IPS DF 19.7 (cell line): ENCODE results near the gene GATAD2A.

Source experiments
- DNase-seq: peaks from one replicate; pipeline ENCODE4 v3.0.0-alpha.2; 2013; ENCODE audit warnings: low read depth, low spot score

The GATAD2A gene

DNA sequence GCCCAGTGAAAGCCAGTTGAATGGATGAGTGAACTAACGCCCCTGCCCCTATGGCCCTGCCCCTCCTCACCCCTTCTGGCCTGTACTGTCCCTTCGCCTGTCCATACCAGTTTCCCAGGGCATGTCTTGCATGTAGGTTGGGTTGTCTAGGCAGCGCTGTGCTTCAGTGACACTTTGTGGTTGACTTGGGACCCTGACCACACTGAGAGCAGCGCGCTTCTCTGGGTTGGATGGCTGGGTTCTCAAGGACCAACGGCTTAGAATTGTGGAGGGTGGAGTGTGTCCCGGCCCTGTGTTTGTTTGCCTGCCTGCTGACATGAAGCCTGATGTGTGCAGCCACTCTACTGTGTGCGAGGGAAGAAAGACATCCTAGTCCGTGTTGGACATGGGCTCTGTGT, 15.8 kb downstream of the GATAD2A start:
- no peak for DNase-seq

DNA sequence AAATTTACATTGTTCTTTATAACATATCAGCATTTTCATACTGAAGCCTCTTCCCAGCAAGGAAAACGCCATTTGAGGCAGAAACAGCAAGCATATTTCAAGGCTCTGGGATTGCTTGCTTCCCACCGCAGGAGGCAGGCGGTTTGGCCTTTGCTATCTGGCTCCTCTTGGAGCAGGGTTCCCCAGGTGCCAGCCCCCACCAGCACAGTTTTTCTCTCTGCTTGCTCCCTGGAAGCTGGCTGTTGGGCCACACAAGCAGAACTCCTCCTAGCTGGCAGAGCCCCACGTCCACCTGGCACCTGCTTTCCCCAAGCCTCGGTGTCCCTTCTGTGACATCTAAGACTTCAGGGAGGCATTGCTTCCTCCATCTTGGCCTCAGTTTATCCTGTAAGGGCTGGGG, 16.7 kb downstream of the GATAD2A start:
- DNase-seq, result no peak

DNA sequence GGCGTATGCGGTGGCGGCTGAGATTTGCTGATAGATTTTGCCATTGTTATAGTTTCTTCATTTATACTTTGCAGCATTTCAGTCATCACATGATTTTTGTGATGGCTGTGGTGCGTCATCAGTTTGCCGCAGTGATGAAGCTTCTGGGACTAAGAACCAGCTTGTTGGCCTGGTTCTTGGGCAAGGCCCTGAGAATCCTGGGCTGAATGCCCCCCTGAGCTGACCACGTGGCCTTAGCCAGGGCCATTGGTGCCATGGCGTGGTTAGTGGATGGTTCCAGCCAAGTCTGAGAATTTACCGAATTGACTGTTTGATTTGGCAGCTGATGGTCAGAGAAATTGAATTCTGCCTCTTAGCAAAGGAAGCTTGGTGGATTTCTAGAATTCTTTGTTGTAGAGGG, 17.8 kb downstream of the GATAD2A start:
- DNase-seq, result no peak

DNA sequence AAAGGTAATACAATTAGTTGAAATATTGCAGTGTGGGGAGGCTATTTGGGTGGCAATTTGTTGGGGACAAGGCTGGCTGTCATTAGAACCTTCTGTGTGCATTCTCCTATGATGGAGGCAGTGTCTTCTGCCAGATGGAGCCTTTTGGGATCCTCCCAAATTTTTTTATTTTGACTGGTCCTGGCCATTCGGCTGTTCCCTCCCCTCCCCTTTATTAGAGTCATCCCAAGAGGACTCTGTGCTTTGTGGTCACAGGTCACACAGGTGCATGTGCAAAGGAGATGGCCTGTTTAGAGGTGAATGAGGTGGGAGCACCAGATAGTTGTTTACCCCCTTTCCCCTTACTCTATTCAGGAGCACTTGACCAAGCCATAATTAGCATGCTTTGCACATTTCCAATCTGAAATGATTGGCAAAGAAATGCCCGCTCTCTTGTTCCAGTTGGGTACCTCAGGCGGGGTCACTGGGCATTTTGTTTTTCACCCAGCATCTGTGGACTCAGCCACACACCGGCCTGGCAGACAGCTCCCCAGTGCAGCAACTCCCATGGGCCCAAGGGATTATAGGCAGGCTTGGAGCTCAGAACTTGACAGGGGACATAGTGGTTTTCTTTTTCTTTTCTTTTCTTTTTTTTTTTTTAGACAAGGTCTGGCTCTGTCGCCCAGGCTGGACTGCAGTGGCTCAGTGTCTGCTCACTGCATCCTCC, 19.8 kb downstream of the GATAD2A start:
- DNase-seq, result no peak

DNA sequence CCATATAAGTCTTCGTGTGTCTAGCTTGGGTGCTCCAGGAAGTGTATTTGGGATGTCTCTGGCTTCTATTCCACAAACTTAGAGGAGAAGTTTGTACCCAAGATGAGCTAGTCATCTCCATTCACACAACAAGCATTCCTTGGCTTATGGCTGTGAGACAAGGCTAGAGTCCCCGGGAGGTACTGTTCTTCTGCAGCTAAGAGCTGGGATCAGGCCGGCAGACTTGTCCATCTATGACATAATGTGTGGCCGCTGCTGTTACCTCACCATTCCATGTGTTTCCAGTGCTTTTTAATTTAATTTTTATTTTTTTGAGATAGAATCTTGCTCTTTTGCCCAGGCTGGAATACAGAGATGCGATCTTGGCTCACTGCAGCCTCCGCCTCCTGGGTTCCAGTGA, 20.7 kb downstream of the GATAD2A start:
- no peak for DNase-seq

DNA sequence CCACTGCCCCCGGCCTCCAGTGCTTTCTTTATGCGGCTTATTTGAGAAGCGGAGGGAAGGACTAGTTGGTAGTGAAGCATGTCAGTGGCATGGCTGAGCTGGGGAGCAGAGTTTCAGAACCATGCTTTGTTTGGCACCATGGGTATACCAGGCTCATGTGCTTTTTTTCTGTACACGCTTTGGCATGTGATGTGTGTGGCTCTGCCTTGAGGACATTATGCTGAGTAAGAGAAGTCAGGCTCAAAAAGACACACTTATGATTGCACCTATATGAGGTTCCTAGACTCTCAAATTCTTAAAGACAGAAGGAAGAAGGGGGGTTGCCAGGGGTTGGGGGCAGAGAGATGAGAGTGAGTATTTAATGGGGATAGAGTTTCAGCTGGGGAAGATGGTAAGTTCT, 21.3 kb downstream of the GATAD2A start:
- no peak for DNase-seq

DNA sequence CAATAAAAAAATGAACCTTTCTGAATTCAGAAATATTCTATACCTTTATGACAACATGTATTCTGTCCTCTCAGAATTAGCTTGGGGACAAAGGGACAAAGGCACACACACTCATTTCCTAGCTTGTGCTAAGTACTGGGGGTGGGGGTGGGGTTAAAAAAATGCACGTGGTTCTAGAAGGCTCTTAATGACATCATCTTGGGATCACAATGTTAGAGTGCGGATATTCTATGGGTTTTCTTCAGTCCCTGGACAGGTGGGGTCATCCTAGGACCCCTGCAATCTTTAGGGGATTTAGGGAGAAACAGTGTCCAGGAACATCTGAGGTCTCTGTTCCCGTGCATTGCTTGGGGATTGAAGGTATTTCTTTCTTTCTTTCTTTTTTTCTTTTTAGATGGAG, 21.8 kb downstream of the GATAD2A start:
- no peak for DNase-seq

DNA sequence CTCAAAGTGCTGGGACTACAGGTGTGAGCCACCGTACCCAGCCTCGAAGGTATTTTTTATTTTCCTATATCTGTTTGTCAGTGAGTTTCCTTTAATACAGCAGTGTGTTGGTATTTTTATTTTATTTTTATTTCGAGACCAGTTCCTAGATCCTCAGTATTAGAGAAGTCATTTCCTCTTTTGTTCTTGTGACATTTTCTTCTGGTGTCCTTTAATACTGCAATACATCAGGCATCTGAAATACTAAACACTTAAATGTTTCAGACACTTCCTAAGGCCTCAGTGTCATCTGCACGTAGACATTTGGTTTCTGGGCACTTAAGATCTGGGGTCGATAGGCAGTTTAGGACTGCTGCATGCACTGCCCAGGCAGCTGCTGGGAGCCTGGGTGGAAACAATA, 22.5 kb downstream of the GATAD2A start:
- DNase-seq, result no peak

GRCh38 chr19:19428746-19429145, 23.3 kb downstream of the GATAD2A start:
- no peak for DNase-seq

DNA sequence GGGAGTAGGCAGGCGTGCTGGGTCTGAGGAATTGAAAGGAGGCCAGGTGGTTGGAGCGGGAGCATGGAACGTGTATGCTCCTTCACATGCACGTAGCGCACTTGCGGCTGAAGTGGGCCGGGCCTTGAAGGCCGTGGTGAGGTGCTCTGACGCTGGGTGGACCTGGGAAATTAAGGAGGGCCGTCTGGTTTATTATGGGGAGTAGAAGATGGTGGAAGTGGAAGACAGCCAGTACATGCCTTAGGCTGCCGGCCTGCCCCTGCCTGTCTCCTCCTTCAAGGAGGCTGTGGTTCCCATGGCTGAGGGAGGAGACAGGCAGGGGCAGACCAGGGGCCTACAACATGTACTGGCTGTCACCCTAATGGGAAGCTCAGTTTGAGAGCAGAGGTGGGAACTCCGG, 23.9 kb downstream of the GATAD2A start:
- DNase-seq, result no peak

- DNase-seq, result no peak
Measured at GRCh38 chr19:19432732-19433131, 27.3 kb downstream of the GATAD2A start.

DNA sequence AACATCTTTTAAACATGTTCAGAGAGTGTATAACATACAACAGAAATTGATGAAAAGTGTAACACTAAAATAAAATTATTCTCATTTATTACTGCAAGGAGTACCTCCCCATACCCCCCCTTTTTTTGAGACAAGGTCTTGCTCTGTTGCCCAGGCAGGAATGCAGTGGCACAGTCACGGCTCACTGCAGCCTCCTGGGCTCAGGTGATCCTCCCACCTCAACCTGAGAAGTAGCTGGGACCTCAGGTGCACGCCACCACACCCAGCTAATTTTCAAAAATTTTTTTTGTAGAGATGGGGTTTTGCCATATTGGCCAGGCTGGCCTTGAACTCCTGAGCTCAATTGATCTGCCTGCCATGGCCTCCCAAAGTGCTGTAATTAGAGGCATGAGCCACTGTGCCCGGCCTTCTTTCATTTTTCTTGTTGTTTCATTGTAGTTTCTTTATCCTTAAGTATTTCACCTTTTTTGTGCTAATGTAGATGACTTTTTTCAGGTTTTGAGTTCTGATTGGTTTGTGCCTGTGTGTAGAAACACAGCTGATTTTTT, 28.3 kb downstream of the GATAD2A start:
- no peak for DNase-seq

- DNase-seq, result no peak
Measured at GRCh38 chr19:19434483-19435045, 29.1 kb downstream of the GATAD2A start.

DNA sequence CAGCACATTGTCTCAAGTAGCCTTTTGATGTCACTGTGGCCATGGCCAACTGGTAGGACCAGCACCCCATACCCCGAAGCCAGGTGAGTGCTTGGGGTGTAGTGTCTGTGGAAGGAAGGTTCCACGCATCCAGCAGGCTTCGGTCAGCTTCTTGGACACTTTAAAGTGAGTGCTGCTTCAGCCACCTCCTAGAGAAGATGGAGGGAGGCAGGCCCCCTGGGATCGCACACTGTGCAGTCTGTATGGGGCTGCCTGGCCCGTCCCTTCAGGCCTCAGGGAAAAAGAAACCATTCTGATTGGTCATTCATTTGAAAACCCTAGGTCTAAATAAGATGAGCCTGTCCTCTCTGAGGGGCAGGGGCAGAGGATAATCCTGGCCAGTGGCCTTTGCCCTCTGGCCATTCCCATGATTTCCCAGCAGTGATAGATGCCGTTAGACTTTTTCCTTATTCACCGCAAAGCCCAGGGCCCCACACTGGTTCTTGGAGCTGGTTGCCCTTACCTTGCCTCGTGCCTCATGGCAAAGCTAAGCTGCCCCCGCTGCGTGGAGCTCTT, 30.7 kb downstream of the GATAD2A start:
- DNase-seq, result no peak

DNA sequence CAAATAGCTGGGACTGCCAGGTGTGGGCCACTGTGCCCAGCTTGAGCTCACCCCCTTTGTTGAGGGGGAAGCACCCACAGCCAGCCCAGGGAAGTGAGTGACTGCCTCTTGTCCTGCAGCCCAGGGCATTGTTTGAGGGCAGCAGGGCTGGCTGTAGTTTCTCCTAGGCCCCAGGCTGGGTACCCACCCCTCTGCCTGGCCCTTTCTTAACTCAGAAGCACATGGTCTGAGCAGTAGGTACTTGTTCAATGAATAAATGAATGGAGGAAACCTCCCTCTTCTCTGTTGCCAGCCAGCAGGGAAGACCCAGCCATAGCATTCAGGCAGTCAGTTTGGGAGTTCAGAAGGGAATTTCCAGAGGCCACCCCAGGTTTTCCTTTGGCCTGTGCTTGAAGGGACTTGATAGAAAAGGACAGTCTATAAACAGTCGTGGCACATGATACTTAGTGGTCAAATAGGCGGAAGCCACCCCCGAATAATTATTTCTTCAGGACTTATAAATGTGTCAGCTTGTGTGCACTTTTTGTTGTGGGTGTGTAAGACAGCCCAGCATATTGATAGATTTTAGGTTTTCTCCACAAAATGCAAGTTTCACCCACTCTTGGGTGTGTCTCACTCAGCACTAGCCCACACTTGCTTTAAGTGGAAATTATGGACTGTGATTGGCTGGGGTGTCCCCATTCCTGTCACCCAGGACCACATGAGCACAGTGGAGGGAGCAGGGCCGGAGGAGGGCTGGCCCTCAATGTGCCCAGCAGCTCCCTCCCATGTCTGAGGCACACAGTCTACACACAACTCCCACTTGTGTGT, 33.1 kb downstream of the GATAD2A start:
- no peak for DNase-seq

GRCh38 chr19:19439176-19439482, 33.7 kb downstream of the GATAD2A start:
- no peak for DNase-seq

DNA sequence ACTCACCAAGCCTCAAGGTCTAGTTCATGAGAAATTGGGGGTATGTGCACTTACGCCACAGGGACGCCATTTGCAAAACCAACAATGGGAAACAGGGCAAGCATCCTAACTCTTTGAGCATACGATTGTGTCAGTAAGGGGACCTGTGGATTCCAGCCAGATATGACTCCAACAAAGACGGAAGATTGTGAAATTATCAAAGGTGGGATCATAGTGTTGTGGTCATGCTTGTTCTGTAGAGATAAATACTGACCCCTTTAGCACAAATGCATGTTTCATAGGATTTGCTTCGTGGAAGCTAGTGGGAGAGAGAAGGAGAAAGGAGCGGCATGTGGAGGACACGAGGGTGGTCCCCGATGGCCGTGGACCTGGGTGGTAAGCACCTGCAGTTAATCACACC, 37.8 kb downstream of the GATAD2A start:
- DNase-seq, result no peak

DNA sequence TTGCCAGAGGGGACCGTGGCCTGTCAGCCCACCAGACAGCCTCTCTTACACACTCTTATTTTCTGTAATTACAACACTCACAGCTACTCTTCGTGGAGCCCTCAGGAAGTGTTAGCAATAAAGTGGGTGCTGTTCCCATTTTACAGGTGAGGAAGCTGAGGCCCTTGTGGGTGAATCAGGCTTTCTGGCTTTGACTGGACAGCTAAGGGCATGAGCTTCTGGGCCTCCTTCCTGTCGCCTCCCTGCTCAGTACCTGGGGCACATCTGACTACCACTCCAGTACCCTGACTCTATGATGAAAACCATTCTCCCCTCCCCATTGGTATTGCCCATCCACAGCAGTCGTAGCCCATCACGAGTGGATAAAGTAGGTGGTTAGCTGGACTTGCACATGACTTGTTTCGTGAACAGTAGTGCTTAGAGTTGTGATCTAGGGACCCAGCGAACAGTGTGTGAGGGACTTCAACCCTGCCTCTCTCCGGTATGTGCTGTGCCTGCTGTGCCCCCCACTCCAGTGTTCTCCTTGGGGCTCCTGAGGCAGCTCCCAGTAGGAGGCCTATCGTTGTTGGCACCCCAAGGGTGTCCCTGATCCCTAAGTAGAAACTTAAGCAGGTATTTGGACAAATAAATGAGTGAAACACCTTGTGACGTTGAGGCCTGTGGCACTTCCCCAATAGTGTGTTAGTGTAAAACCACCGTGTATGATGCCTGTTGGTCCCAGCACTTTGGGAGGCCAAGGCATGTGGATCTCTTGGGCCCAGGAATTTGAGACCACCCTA, 38.6 kb downstream of the GATAD2A start:
- DNase-seq, result no peak

DNA sequence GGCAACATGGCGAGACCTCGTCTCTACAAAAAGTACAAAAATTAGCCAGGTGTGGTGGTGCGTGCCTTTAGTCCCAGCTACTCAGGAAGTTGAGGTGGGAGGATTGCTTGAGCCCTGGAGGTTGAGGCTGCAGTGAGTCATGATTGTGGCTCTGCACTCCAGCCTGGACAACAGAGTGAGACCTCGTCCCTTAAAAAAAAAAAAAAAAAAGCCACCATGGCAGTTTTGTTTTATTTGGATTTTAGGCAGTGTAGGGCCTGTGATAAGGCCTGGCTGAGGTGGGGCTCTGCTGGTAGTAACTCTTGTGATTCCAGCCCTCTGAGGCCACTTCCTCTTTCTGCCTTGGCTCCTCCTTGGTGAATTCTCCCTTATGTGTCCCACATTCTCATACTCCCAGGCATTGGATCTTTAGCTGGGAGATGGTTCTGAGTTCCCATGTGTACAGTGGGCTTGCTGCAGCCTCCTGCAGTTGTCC, 39.2 kb downstream of the GATAD2A start:
- no peak for DNase-seq

DNA sequence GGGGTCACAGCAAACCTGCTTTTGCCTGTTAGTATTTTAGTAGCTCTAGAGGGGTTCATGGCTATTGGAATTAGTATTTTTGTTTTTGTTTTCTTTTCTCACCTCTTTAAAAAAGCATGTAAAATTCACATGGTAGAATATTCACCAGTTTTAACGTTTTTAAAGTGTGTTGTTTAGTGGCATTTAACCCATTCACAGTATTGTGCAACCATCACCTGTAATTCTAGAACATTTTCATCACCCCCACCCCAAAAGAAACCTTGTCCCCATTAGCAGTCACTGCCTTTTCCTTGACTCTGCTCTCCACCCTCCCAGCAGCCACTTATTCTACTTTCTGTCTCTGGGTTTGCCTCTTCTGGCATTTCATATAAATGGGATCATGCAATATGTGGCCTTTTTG, 39.8 kb downstream of the GATAD2A start:
- DNase-seq, result no peak

- DNase-seq, result no peak
Measured at GRCh38 chr19:19445911-19446361, 40.5 kb downstream of the GATAD2A start.
